GM10847 (cell line): ENCODE measurements around the gene THPO.

ENCODE experiments used
- POLR2A ChIP-seq: IDR thresholded peaks from 2 replicates; pipeline ENCODE4 v1.6.1; 2011; ENCODE audit not compliant: insufficient read length; ENCODE audit errors: extremely low read depth

THPO gene

GRCh38 chr3:184377882-184378445 lies at the start of gene THPO:
Gene THPO, minus strand, starts transcription at chr3:184378207. Its CDS starts 1,948 bp downstream, at chr3:184376259.
- TF ChIP-seq POLR2A, result no peak

GRCh38 chr3:184426691-184427141 lies 48.7 kb upstream of the THPO start:
- TF ChIP-seq POLR2A, result no peak

- TF ChIP-seq POLR2A, result no peak
Measured at GRCh38 chr3:184423561-184423960, 45.6 kb upstream of the THPO start.

- TF ChIP-seq POLR2A, result no peak
Measured at GRCh38 chr3:184419171-184419570, 41.2 kb upstream of the THPO start.

GRCh38 chr3:184417619-184418327 lies 39.8 kb upstream of the THPO start:
- TF ChIP-seq POLR2A, result no peak

GRCh38 chr3:184415203-184415490 lies 37.1 kb upstream of the THPO start:
- TF ChIP-seq POLR2A, result no peak

GRCh38 chr3:184414418-184415202 lies 36.6 kb upstream of the THPO start:
- TF ChIP-seq POLR2A, result no peak

GRCh38 chr3:184409946-184410500 lies 32.0 kb upstream of the THPO start:
- no peak for TF ChIP-seq POLR2A

GRCh38 chr3:184409331-184409926 lies 31.4 kb upstream of the THPO start:
- no peak for TF ChIP-seq POLR2A

- no peak for TF ChIP-seq POLR2A
Measured at GRCh38 chr3:184405075-184406030, 27.3 kb upstream of the THPO start.

GRCh38 chr3:184399410-184399809 lies 21.4 kb upstream of the THPO start:
- no peak for TF ChIP-seq POLR2A

- TF ChIP-seq POLR2A, result no peak
Measured at GRCh38 chr3:184395320-184395660, 17.3 kb upstream of the THPO start.

- TF ChIP-seq POLR2A, result no peak
Measured at GRCh38 chr3:184391266-184391665, 13.3 kb upstream of the THPO start.

GRCh38 chr3:184389935-184390528 lies 12.0 kb upstream of the THPO start:
- TF ChIP-seq POLR2A, result no peak
